Breast epithelium (tissue), 3 donors: ENCODE measurements around the gene TCAF2.
"Not testable (repeated sequence)": the region's sequence is repeated elsewhere in the genome, so short reads cannot be mapped to it uniquely, and the experiment has no call there.

Source experiments
- POLR2A ChIP-seq: fragments of 450-650 bp; IDR thresholded peaks from one replicate; pipeline ENCODE4 v1.6.1; 2016; ENCODE audit warnings: antibody characterized with exemption, mild to moderate bottlenecking, moderate library complexity
- TF ChIP-seq, protein P1 (sequence below), 3 donors: fragments of 450-650 bp; IDR thresholded peaks; one replicate each; pipeline ENCODE4 v1.5.1; 2016 to 2017; ENCODE audit warnings: antibody characterized with exemption in 3 of 3, mild to moderate bottlenecking in 3 of 3, moderate library complexity in 3 of 3

DNA sequence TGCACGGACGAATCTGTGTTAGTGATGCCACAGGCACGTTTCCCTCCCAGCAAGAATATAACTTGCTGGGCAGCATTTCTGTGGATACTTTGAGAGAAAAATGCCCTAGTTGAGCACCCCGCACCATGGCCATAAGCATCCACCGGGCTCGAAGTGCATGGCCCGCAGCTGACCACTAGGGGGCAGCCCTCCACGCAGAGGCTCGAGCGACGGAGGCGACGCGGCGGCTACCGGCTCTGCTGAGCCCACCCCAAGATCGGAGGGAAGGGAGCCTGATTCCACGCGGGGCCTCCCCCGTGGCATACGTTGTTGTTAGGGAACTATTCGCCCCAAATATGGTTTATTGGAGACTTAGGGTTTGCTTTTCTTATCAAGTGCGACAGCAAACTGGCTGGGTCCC, 716 bp upstream of the TCAF2 start:
- TF ChIP-seq, protein P1, sequence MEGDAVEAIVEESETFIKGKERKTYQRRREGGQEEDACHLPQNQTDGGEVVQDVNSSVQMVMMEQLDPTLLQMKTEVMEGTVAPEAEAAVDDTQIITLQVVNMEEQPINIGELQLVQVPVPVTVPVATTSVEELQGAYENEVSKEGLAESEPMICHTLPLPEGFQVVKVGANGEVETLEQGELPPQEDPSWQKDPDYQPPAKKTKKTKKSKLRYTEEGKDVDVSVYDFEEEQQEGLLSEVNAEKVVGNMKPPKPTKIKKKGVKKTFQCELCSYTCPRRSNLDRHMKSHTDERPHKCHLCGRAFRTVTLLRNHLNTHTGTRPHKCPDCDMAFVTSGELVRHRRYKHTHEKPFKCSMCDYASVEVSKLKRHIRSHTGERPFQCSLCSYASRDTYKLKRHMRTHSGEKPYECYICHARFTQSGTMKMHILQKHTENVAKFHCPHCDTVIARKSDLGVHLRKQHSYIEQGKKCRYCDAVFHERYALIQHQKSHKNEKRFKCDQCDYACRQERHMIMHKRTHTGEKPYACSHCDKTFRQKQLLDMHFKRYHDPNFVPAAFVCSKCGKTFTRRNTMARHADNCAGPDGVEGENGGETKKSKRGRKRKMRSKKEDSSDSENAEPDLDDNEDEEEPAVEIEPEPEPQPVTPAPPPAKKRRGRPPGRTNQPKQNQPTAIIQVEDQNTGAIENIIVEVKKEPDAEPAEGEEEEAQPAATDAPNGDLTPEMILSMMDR (IDR thresholded peaks at IDR 0.05): not testable (repeated sequence)
- not testable (repeated sequence) for TF ChIP-seq POLR2A
